DOHH2 (cell line): ENCODE results near the gene ADGRL3.

Experiments used
- EZH2phosphoT487 ChIP-seq: fragments of 200-600 bp; sonication (generic); IDR thresholded peaks from 2 replicates; pipeline ENCODE4 v1.6.1; 2017; ENCODE audit warnings: borderline replicate concordance, mild to moderate bottlenecking, antibody characterized with exemption, low read length, moderate library complexity, mixed read lengths
- TF ChIP-seq, protein P1 (sequence below): fragments of 200-600 bp; sonication (generic); IDR thresholded peaks from one replicate; pipeline ENCODE4 v1.5.1; 2014; ENCODE audit warnings: antibody characterized with exemption, mild to moderate bottlenecking, low read depth, low read length; ENCODE audit not compliant: poor library complexity, severe bottlenecking

DNA sequence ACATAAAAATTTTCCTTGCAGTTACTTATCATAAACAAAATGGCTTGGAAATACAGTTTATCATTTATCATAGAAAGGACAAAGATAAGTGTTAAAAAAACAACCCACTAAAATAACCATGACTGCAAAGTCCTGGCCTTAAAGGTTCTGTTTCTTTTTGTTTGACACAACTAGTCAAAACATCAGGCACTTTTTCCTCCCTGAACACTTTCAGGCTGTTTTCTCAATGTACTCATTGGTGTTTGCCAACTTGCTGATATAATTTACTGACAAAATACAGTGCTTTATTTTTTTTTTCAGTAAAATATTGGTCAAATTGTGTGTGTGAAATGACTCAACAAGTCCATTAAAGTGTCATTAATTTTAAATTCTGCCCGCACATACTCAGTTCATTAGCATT is 156.6 kb downstream of the ADGRL3 start:
- TF ChIP-seq, protein P1, sequence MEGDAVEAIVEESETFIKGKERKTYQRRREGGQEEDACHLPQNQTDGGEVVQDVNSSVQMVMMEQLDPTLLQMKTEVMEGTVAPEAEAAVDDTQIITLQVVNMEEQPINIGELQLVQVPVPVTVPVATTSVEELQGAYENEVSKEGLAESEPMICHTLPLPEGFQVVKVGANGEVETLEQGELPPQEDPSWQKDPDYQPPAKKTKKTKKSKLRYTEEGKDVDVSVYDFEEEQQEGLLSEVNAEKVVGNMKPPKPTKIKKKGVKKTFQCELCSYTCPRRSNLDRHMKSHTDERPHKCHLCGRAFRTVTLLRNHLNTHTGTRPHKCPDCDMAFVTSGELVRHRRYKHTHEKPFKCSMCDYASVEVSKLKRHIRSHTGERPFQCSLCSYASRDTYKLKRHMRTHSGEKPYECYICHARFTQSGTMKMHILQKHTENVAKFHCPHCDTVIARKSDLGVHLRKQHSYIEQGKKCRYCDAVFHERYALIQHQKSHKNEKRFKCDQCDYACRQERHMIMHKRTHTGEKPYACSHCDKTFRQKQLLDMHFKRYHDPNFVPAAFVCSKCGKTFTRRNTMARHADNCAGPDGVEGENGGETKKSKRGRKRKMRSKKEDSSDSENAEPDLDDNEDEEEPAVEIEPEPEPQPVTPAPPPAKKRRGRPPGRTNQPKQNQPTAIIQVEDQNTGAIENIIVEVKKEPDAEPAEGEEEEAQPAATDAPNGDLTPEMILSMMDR = no peak
- TF ChIP-seq EZH2phosphoT487 = no peak
